GM19023 (cell line): ENCODE data around the gene PDLIM1.
"Not testable (repeated sequence)": the region's sequence is repeated elsewhere in the genome, so short reads cannot be mapped to it uniquely, and the experiment has no call there.

Experiments used
- ATAC-seq: cut with Tn5 transposase; IDR thresholded peaks from one replicate; pipeline ENCODE4 v1.9.1; 2021; ENCODE audit warnings: mild to moderate bottlenecking, moderate library complexity; ENCODE audit not compliant: unreplicated experiment

PDLIM1 gene

DNA sequence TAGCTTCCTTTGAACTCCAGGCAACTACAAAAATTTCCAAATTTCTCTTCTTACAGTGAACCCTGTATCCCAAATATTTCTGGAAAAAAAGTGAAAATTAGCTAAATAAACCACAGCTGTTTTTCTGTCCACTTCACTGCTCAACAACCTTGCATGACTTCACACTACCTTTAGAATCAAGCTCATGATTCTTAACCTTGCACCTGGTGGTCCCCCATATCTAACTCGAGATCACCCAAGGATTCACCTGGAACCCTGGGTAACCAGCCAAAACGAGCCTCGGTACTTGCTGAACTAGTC lies 47.5 kb downstream of the PDLIM1 start:
- no peak for ATAC-seq

DNA sequence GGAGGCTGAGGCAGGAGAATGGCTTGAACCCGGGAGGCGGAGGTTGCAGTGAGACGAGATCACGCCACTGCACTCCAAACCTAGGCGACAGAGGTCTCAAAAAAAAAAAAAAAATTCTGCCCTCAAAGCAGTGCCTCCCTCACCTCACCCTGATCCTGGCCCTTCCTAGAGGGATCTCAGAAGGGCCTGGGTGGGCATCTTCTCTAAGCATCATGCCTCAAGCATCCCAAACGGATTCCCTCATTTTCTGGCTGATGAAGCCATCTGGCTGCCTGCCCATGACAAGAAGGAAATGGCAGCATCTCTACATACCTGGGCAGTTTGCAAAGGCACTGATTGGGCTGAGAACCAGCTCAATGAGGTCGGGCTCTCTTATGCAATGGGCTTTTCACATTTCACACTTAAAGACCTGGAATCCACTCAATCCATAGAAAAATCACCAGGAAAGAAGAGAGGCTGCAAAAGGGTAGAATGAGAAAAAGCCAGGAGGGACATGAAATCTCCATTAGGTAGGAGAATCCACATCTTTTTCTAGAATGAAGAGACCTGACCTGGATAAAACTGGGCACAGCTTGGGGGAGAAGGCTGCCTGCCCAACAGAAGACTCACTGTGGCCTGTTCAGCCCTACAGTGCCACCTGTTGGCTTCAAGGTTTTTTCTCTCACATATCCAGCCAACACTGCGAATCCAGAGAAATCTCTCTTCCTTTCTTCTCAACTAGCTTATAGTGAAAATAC lies 48.1 kb downstream of the PDLIM1 start:
- ATAC-seq: no peak

DNA sequence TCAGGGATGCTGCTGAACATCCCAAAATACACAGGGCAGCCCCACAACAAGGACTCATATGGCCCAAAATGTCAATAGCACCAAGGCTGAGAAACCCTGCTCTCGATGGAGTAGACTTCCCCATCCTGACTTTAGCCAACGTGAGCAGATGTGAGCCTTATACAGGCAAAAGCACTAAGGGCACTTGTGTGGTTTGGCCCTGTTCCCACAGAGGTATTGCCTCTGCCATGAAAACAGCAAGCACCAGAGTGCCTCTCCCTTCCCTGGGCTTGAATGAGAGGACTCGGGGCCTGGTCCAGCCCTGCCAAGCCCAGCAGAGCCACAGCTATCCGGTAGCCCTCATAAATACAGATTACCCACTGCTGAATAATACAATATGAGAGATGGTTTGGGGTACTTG lies 49.3 kb downstream of the PDLIM1 start:
- no peak for ATAC-seq

DNA sequence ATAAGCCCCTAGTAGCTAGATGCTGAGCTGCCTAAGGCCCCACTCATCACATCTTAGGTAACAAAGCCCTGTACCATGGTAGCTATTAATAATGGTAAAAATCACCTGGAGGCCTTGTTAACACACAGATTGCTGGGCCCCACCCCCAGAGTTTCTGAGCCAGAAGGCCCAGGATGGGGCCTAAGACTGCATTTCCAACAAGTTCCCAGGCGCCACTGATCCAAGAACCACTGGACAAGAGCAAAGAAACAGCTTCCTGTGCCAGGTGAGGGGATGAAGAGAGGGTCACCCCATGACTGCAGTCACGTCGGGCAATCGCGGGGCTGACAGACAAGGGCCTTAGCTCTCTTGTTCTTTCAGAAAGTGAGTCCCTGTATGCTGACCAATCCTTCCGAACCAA lies 50.0 kb downstream of the PDLIM1 start:
- ATAC-seq: no peak

DNA sequence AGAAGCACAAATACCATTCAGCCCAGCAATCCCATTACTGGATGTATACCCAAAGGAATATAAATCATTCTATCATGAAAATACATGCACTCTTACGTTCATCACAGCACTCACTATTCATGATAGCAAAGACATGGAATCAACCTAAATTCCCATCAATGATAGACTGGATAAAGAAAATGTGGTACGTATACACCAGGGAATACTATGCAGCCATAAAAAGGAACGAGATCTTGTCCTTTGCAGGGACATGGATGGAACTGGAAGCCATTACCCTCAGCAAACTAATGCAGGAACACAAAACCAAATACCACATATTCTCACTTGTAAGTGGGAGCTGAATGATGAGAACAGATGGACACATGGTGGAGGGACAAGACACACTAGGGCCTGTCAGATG lies 50.7 kb downstream of the PDLIM1 start:
- not testable (repeated sequence) for ATAC-seq

DNA sequence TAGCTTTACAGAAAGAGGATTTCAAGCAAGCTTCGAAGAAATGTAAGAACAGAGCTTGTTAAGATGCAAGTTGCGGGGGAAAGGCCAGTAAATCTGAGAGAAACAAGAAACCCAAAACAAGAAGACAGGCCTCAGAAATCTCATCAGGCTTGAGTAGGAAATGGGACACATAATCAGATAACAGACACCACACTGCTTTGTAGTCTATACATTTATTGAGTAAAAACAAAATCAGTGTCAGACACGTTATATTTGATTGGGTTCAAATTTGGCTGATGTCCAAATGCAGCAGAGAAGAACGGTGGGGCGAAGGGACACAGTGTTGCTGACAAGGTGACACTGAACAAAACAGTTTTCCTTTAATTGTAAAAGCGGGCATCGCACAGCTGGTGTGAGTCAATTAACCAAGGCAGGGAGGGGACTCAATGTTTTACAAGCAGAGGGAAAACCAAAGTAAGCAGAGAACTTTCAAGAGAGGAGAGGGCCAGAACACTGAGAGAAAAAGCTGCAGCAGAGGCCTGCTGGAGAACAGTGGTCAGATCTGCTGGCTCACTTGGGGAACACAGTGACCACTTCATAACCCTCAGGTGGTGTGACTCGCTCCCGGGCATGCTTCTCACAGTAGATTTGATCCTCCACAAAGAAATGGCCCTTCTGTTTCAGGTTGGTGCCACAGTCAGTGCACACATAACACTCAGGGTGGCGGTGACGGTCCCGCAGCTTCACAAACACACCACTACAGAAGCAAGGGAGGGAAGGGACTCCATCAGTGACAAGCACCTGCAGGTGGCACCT lies 53.2 kb downstream of the PDLIM1 start:
- ATAC-seq: no peak

DNA sequence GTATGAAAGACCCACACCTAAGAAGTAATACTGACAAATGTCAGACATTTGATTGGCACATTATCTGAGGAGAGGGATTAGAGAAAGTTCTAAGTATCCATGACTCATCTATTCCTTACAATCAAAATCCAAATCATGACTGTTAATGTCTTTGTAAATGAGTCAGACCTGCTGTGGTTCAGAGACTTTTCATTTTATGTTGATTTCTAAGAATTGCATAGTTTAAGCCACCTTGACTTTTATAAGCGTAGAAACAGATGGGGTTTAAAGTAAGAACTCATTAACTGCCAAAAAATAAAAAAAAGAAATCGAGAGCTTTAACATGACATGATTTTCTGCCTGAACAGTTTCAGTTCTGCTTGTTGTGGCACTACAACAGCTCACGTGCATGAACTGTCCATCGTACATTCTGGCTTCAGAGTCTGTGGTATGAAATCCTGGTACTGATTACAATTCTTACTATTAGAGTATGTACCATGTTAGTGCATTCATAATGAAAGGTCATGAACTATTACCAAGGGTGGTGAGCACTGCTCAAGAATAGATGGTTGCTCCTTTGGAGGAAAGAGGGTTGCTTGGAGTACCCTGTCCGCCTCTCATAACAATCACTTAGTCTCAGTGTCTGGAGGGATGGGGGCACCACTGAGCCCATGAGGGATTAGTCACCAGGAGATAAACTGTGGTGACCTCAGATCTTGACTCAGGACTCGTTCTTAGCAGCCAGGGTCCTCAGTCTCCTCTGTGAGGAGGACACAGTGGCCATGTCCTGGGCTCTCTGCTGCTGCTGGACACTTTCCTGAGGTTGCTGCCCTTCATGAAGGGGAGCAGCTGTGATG lies 54.5 kb downstream of the PDLIM1 start:
- ATAC-seq: peak; percentile 92

DNA sequence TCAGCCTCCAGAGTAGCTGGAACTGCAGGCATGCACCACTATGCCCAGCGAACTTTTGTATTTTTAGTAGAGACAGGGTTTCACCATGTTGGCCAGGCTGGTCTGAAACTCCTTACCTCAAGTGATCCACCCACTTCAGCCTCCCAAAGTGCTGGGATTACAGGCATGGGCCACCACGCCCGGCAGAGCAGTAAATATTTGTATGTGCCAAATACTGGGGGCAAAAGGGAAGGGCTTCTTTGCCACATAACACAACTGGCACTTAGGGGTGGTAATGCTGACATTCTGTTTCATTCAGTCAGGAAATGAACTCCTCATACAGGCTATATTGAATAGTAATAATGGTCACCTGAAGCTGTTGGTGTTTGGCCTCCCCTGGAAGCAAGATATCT lies 55.1 kb downstream of the PDLIM1 start:
- no peak for ATAC-seq

DNA sequence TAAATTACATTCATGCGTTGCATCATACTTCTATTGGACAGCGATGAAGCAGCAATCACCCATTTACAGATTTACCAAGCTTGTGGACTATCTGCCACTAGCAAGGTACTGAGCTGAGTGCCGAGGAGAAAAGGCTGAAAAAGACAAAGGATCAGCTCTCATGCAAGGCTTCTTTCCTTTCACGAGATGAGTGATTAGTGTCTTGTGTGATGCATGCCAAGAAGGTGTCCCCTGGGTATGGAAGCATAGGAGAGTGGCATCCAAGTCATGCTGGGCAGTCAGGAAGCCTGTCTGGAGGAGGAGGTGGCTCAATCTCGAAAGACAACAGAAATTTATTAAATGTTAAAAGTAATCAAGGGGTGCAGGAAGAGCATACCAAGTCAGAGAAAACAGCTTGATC lies 55.9 kb downstream of the PDLIM1 start:
- ATAC-seq: no peak

DNA sequence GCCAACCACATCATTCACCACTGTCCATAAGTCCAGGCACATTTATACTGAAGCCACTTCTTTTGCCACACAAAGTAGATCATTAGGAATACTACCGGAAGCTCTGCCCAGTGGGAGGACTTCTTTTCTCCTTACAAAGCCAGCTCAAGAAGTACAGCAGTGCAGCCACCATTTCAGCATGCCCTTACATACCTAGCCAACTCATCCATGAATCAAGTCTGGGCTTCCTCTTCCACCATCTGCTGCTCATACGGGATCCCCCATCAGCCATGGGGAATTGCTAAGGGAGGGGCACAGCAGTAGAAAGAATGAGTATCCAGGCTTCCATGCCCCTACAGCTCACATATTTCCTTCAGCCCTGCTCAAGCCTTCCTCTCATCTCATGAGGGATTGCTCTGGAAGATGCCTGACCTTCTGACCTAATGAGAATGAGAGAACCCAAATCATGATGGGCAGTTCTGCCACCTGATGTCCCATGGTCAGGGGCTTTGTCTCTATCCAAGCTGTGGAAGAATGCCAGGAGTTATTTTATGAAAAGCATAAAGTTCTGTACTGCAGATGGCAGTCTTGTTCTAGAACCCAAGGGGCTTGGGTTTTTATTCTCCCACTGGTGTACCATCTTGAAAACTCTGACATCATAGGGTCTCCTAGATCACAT lies 57.3 kb downstream of the PDLIM1 start:
- ATAC-seq: no peak

DNA sequence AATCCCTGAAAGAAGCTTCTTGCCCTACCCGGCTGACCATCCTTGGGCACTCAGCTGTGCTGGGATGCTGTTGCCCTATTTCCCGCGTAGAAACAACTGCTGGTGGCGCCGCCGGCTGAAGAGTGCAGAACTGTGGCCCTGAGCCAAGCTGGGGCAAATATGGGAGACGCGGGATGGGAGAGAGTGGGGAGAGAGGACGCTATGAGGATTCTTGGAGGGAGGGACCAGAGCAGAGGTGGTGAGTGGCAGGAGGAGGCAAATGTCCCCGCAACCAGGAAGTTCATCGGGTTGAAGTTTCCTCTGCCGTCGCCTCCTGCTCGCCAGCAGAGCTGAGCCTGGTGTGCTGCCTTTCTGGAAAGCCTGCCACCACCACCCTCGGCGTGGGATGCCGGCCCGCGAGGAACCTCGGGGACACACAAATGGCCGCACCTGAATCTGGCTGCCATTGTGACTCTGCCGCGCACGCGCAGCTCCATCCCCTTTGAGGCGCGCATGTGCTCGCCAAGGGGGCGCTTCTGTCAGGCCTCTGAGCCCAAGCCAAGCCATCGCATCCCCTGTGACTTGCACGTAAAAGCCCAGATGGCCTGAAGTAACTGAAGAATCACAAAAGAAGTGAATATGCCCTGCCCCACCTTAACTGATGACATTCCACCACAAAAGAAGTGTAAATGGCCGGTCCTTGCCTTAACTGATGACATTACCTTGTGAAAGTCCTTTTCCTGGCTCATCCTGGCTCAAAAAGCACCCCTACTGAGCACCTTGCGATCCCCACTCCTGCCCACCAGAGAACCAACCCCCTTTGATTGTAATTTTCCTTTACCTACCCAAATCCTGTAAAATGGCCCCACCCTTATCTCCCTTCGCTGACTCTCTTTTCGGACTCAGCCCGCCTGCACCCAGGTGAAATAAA lies 59.9 kb downstream of the PDLIM1 start:
- not testable (repeated sequence) for ATAC-seq

DNA sequence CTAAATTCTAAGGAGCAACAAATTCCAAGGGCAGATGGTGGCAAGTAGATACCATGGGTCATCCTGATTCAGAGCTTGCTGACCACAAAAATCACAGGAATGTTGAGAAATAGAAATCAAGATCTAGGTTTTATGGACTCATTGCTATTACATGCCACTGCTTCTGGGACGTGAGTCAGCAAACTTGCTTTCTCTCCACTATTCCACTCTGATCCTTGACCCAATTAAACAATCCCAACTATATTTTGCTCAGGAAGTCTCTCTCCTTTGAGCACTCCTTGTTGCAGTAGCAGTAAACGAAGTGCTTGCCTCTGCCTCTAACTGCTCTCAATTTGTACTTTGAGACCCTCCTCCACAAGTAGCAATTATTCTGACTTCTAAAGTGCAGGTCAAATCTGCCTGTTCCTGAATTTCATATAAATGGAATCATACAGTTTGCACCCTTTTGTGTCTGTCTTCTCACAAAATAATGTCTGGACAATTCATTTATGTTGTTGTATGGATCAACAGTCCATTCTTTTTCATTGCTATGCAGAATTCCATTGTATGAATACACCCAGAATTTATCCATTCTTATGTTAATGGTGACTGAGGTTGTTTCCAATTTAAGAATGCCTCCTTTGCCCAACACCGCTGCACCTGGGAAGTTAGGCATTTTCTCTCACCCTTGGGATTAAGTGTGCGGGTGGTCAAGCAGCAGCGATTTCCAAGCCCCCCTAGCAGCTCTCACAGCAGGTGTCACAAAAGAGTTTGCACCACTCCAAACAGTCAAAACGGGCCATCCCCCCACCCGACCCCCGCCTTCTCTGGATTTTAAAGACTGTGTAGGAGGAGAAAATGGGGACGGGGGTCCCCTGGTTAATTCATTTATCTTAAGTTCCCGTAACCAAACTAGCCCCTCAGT lies 60.8 kb downstream of the PDLIM1 start:
- no peak for ATAC-seq

DNA sequence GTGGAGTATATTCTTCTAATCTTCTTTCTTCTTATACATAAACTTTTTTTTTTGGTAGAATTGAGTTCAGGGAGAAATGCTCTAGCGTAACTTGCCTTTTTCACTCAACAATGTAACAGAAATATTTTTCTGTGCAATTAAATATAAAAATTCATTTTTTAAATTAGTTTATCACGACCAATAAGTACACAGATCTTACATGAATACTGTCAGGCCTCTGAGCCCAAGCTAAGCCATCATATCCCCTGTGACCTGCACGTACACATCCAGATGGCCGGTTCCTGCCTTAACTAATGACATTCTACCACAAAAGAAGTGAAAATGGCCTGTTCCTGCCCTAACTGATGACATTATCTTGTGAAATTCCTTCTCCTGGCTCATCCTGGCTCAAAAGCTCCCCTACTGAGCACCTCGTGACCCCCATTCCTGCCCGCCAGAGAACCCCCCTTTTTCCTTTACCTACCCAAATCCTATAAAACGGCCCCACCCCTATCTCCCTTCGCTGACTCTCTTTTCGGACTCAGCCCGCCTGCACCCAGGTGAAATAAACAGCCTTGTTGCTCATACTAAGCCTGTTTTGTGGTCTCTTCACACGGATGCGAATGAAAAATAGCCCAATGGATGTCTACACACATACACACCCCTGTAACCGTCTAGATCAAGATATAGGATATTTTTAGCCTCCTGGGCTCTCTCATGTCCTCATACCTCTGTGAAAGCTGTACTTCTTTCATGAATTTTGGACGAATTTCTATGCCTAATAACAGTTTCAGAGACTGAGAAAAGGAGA lies 61.7 kb downstream of the PDLIM1 start:
- ATAC-seq: not testable (repeated sequence)

DNA sequence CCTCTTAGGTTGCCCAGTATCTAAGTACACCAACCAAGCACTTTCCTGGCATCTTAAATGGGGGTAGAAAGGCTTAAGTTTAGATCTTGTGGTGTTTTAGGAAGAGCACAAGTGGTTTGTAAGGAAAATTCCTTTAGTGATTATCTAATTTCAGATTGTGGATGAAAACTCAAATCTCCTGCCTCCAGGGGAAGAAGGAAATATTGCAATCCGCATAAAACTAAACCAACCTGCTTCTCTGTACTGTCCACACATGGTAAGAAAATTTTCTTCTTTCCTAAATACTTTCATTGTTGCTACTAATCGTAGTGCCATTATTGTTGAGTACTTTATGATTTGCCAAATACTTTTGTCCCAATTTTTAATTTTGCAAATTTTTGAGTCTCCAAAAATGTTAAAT lies 65.7 kb downstream of the PDLIM1 start:
- ATAC-seq: no peak

DNA sequence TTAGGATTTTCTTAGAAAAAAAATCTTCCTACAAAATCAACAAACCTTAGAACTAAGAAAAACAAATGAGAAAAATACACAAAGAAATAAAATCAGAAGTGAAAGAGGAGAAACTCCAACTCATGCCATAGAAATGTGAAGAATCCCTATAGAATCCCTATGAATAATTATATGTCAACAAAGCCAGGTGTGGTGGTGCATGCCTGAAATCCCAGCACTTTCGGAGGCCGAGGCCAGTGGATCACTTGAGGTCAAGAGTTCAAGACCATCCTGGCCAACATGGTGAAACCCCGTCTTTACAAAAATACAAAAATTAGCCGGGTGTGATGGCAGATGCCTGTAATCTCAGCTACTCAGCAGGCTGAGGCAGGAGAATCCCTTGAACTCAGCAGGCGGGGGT lies 69.7 kb downstream of the PDLIM1 start:
- no peak for ATAC-seq

DNA sequence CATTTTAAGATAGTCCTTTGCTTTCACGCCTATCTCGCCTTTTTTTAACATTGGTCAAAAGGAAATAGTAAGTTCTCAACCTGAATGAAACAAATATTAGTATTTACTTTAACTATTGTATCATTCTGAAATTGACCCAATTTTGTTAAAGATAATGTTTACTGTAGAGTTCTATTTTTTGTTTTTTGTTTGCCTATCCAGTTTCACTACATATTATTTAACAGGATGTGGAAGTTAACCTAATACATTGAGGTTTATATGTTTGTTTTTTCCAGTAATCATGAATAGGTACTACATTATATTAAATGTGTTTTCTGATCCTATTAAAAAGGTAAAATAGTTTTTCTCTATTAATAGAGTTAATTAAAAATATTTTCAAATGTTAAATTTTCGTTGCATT lies 70.3 kb downstream of the PDLIM1 start:
- no peak for ATAC-seq

DNA sequence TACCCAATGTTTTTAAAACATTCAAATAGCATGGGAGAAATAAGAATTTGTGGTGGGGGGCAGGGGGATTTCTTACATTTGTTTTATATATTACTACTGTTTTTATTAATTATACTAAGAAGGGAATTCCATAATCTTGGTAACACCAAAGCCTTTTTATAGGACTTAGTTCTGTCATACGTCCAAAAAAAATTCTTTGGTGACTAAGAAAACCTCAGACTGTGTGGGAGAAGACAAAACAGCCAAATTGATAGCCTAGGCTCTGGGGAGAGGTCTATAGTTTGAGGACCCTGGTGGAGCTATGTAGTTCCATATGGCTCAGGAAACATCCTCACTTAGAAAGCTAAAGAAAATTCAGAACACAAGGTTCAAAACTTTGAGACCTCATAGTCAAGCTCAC lies 73.3 kb downstream of the PDLIM1 start:
- ATAC-seq: no peak

DNA sequence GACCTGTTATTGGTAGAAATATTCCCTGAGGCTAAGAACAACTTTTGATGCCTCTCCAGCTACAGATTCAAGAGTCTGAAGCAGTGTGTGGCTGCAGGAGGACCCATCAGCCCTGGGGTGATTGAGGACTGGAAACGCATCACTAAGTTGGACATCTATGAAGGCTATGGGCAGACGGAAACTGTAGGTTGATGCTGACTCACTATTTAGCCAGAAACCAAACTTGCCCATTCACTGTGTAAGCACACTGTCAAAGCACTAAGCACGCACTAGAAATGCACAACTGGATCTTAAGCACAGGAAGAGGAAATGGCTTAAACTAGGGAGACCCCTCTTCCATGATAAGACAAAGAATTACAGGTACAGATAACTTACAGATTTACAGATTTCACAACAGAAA lies 76.0 kb downstream of the PDLIM1 start:
- peak; percentile 82 for ATAC-seq
